Adrenal gland (tissue), 12 donors: ENCODE measurements around the gene MTHFD1L. TPM values are rescaled to one million over a fixed set of nuclear protein-coding genes. Genes with fewer than 3 reads are reported as not detected.
"Not testable (repeated sequence)": the region's sequence is repeated elsewhere in the genome, so short reads cannot be mapped to it uniquely, and the experiment has no call there.

ENCODE experiments used
- DNase-seq, 7 donors: peaks; one replicate each; pipeline ENCODE4 v3.0.0-alpha.2; 2019 to 2020
- H3K27ac ChIP-seq, 5 donors: fragments of 200-600 bp; sonication (generic) in 4 of 5; 1 replicate in 3 of 5; 2 replicates in 2 of 5; pipeline versions ENCODE4 v1.5.1 to v1.8.0; 2016 to 2020; ENCODE audit warnings: mild to moderate bottlenecking in 1 of 5
- H3K27me3 ChIP-seq: fragments of 200-600 bp; 2 replicates; pipeline ENCODE4 v1.8.0; 2021
- H3K36me3 ChIP-seq, 2 donors: fragments of 200-600 bp; replicated peaks in 1 of 2; 1 replicate in 1 of 2; 2 replicates in 1 of 2; pipeline versions ENCODE4 v1.5.1 to v1.8.0; 2018 to 2022
- H3K4me1 ChIP-seq, 2 donors: fragments of 200-600 bp; replicated peaks in 1 of 2; 1 replicate in 1 of 2; 2 replicates in 1 of 2; pipeline versions ENCODE4 v1.5.1 to v1.8.0; 2018 to 2021
- H3K4me3 ChIP-seq, 4 donors: fragments of 200-600 bp; sonication (generic) in 3 of 4; one replicate each; pipeline ENCODE4 v1.5.1; 2016 to 2018
- H3K9me3 ChIP-seq, 3 donors: fragments of 200-600 bp; sonication (generic) in 1 of 3; replicated peaks in 1 of 3; 1 replicate in 2 of 3; 2 replicates in 1 of 3; pipeline versions ENCODE4 v1.5.1 to v1.8.0; 2016 to 2021
- POLR2A ChIP-seq, 2 donors: fragments of 450-650 bp; IDR thresholded peaks; one replicate each; pipeline ENCODE4 v1.6.1; 2017; ENCODE audit warnings: antibody characterized with exemption in 2 of 2, mild to moderate bottlenecking in 2 of 2, moderate library complexity in 1 of 2
- WGBS, 4 donors: extraction: QIAGEN DNeasy Blood & Tissue Kit in 2 of 4; methylation state at CpG; one replicate each; pipeline versions ENCODE4 v1.1.5 to v1.1.7; 2013 to 2017; 5-methylcytosine and 5-hydroxymethylcytosine counted together
- intact Hi-C, 2 donors: fragments of 100-400 bp; cut with DNase I; formaldehyde crosslinking; loops; one replicate each; pipeline versions ENCODE4 v1.14.1 to v1.15.0; 2022 to 2023
- polyA plus RNA-seq, 3 donors: library from polyadenylated mRNA; stranded (reverse); fragments of 200-250 nt in 2 of 3; fragments of 350-450 nt in 1 of 3; fragmentation: Illumina TruSeq in 1 of 3; extraction: RNeasy Lipid Tissue Mini Kit (QIAGEN cat#74804) in 1 of 3; gene quantifications; one replicate each; pipeline ENCODE4 v1.2.3, GENCODE V29; 2013 to 2014
- total RNA-seq, 9 donors: library from RNA; depleted of rRNA in 4 of 9; stranded (reverse); fragments of >200 nt in 4 of 9; fragments of 120-200 nt in 1 of 9; fragmentation: NEBNext Ultra II Directional in 1 of 9; extraction: Animal tissue kit (Norgen Biotek cat#: 25700) in 1 of 9; gene quantifications; one replicate each; pipeline versions ENCODE4 v1.1.0 to v1.2.4, GENCODE V29; 2013 to 2023
- TF ChIP-seq, protein P1 (sequence below), 6 experiments: fragments of 450-650 bp in 4 of 6; fragments of 200-600 bp in 2 of 6; sonication (generic) in 1 of 6; IDR thresholded peaks; 1 replicate in 5 of 6; 2 replicates in 1 of 6; pipeline versions ENCODE4 v1.5.1 to v1.8.0; 2016 to 2021; ENCODE audit warnings: antibody characterized with exemption in 6 of 6, mild to moderate bottlenecking in 2 of 6, moderate library complexity in 1 of 6
- donor health status: healthy with polysubstance abuse.
- donor health status: Bipolar disorder and iron deficiency.
- donor health status: DM: yes; HTN: yes; CAD: no.
- donor health status: DM: no; HTN: no; CAD: no.
- donor health status: DM: no; HTN: no; CAD: no.
- donor health status: DM: yes; HTN: yes; CAD: no.

Gene MTHFD1L
- total and polyA plus RNA-seq, 12 donors, result 8.5 to 28.8 (median 18.1) TPM

DNA sequence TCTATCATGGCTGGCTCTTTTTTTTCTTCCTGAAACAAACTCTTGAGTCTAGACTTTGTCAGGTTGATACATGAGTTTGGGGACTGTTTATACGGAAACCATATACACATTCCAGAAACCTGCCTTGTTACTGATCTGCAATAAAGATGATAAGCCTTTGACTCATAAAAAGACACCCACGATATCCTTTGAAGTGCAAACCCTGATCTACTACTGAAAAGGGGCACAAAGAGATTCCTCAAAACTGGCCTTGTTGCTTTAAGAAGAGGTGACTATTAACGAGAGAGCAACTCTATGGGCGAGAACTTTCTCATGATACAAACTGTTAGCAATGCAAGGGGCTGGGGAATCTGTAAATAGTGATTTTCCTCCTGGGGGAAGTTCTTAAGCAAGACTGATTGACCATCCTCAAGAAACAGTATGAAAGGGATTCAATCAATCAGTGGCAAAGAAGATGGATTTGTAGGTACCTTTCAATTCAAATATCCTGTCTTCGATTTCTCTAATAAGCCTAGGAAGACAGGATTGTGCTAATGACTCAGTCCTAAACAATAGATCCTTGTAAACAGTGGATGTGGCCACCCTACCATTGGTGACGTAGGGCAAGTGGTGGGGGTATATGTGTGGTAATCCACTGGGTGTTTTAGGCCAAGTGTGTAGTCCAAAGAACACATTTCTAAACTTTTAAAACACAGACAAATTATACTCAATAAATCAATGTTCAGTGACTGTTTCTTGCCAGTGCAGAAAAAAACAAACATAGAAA lies 260.3 kb downstream of the MTHFD1L start:
- H3K36me3 ChIP-seq, H3K27me3 ChIP-seq, H3K4me3 ChIP-seq, H3K9me3 ChIP-seq, DNase-seq, intact Hi-C loops, H3K27ac ChIP-seq, H3K4me1 ChIP-seq: not testable (repeated sequence)
- 57 to 64% (median 61%) methylated on average over 6 of the region's 6 CpGs for WGBS, 4 donors

DNA sequence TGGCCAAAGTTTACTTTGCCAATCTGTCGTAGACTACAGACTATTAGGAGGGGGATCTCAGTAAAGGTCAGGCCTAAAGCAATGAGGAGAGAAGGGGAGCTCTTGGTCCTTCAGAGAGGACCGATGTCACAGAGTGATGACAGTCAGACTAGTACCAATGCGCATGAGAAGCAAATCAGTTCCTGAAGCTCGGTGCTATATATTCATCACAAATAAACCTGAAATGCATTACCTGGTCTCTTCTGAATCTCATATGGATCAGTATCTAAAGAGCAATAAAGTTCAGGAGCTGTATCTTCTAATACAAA lies 260.9 kb downstream of the MTHFD1L start:
- H3K27me3 ChIP-seq, H3K36me3 ChIP-seq, H3K9me3 ChIP-seq, H3K27ac ChIP-seq, H3K4me3 ChIP-seq, DNase-seq, intact Hi-C loops, H3K4me1 ChIP-seq: not testable (repeated sequence)
- 89 to 97% (median 94%) methylated on average over 4 of the region's 4 CpGs for WGBS, 4 donors

DNA sequence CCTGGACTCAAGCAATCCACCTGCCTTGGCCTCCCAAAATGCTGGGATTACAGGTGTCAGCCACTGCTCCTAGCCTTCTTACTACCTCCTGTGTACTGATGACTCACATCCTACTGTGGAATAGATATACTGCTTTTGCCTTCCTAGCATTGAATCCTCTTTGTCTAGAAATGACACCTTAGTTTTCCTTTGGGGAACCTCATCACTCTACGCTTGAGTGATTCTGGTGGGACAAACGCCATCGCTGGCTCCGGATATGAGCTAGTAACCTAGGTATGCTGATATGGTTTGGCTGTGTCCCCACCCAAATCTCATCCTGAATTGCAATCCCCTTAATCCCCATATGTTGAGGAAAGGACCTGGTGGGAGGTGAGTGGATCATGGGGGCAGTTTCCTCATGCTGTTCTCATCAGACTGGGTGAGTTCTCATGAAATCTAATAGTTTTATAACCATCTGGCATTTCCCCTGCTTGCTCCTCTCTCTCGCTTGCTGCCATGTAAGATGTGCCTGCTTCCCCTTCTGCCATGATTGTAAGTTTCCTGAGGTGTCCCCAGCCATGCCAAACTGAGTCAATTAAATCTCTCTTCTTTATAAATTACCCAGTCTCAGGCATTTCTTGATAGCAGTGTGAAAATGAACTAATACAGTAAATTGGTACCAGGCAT lies 261.8 kb downstream of the MTHFD1L start:
- intact Hi-C loops, result not testable (repeated sequence)
- WGBS, 4 donors, result 94 to 98% (median 94%) methylated on average over 5 of the region's 5 CpGs

DNA sequence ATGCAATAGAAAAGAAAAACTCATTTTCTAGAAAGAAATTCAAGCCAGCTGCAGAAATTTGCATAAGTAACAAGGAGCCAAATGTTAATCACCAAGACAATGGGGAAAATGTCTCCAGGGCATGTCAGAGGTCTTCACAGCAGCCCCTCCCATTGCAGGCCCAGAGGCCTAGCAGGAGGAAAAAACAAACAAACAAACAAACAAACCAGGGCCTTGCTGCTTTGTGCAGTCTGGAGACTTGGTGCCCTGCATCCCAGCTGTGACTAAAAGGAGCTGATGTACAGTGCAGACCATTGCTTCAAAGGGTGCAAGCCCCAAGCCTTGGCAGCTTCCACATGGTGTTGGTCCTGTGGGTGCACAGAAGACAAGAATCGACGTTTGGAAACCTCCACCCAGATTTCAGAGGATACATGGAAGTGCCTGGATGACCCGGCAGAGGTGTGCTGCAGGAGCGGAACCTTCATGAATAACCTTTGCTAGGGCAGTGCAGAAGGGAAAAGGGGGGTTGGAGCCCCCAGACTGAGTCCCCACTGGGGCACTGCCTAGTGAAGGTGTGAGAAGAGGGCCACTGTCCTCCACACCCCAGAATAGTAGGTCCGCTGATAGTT lies 263.4 kb downstream of the MTHFD1L start:
- DNase-seq, result no peak
- H3K4me1 ChIP-seq, result no peaks in the 10 kb centered on the region
- H3K27ac ChIP-seq, result no peak overlapping the region
- intact Hi-C loops, result no loop called here
- H3K9me3 ChIP-seq, result no peaks in the 10 kb centered on the region
- 65 to 87% (median 82%) methylated on average over 4 to 5 of the region's 5 CpGs for WGBS, 4 donors
- TF ChIP-seq, protein P1, sequence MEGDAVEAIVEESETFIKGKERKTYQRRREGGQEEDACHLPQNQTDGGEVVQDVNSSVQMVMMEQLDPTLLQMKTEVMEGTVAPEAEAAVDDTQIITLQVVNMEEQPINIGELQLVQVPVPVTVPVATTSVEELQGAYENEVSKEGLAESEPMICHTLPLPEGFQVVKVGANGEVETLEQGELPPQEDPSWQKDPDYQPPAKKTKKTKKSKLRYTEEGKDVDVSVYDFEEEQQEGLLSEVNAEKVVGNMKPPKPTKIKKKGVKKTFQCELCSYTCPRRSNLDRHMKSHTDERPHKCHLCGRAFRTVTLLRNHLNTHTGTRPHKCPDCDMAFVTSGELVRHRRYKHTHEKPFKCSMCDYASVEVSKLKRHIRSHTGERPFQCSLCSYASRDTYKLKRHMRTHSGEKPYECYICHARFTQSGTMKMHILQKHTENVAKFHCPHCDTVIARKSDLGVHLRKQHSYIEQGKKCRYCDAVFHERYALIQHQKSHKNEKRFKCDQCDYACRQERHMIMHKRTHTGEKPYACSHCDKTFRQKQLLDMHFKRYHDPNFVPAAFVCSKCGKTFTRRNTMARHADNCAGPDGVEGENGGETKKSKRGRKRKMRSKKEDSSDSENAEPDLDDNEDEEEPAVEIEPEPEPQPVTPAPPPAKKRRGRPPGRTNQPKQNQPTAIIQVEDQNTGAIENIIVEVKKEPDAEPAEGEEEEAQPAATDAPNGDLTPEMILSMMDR (IDR thresholded peaks at IDR 0.05), result no peak
- no peak for TF ChIP-seq POLR2A (IDR thresholded peaks at IDR 0.05)
- no peaks in the 10 kb centered on the region for H3K36me3 ChIP-seq
- no peak overlapping the region for H3K4me3 ChIP-seq
- H3K27me3 ChIP-seq, result no peaks in the 10 kb centered on the region

More for the DNA sequence above, 261.8 kb downstream of the MTHFD1L start:
- not testable (repeated sequence) for H3K9me3 ChIP-seq, DNase-seq, H3K36me3 ChIP-seq, H3K4me3 ChIP-seq, H3K27me3 ChIP-seq, H3K27ac ChIP-seq, H3K4me1 ChIP-seq

DNA sequence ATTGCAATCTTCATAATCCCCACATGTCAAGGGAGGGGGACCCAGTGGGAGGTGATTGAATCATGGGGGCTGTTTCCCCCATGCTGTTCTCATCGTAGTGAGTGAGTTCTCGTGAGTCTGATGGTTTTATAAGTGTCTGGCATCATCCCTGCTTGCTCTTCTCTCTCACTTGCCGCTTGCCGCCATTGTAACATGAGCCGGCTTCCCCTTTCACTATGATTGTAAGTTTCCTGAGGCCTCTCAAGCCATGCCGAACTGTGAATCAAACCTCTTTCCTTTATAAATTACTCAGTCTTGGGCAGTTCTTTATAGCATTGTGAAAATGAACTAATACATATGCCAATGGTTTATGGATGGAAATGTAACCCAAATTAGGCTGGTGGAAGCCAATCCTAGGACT lies 264.8 kb downstream of the MTHFD1L start:
- Histone ChIP-seq H3K9me3 (no peaks in the 10 kb centered on the region), H3K4me3 (no peak overlapping the region), H3K36me3 (no peaks in the 10 kb centered on the region), H3K4me1 (no peaks in the 10 kb centered on the region), H3K27me3 (no peaks in the 10 kb centered on the region), H3K27ac (no peak overlapping the region)
- TF ChIP-seq, protein P1 (IDR thresholded peaks at IDR 0.05), result no peak
- no peak for TF ChIP-seq POLR2A (IDR thresholded peaks at IDR 0.05)
- DNase-seq, result no peak
- WGBS, 4 donors, result 68 to 91% (median 83%) methylated on average over 6 of the region's 6 CpGs
- intact Hi-C loops, result no loop called here
